Testis (tissue), 3 donors: ENCODE results near the gene AADAT. TPM values are rescaled to one million over a fixed set of nuclear protein-coding genes. Genes with fewer than 3 reads are reported as not detected.
A peak's percentile ranks its signal among the peaks of the same experiment; 100 is the strongest.
"Not testable (repeated sequence)": the region's sequence is repeated elsewhere in the genome, so short reads cannot be mapped to it uniquely, and the experiment has no call there.

Experiments
- DNase-seq: peaks from one replicate; pipeline ENCODE4 v3.0.0-alpha.2; 2019
- H3K27ac ChIP-seq, 2 donors: fragments of 200-600 bp; sonication (generic); one replicate each; pipeline ENCODE4 v1.5.1; 2019
- H3K27me3 ChIP-seq: fragments of 200-600 bp; sonication (generic); one replicate; pipeline ENCODE4 v1.5.1; 2019
- H3K36me3 ChIP-seq: fragments of 200-600 bp; sonication (generic); one replicate; pipeline ENCODE4 v1.5.1; 2017; ENCODE audit warnings: low read depth; ENCODE audit errors: missing control alignments
- H3K4me1 ChIP-seq: fragments of 200-600 bp; sonication (generic); one replicate; pipeline ENCODE4 v1.5.1; 2019
- H3K4me3 ChIP-seq, 2 donors: fragments of 200-600 bp; sonication (generic); one replicate each; pipeline ENCODE4 v1.5.1; 2017 to 2019
- H3K9me3 ChIP-seq: fragments of 200-600 bp; sonication (generic); one replicate; pipeline ENCODE4 v1.5.1; 2017
- CTCF ChIP-seq, 3 experiments: fragments of 450-650 bp in 2 of 3; fragments of 200-600 bp in 1 of 3; sonication (generic) in 1 of 3; IDR thresholded peaks; one replicate each; pipeline ENCODE4 v1.5.1; 2016 to 2019; ENCODE audit warnings: antibody characterized with exemption in 3 of 3, mild to moderate bottlenecking in 2 of 3, moderate library complexity in 1 of 3
- POLR2A ChIP-seq: fragments of 450-650 bp; IDR thresholded peaks from one replicate; pipeline ENCODE4 v1.6.1; 2017; ENCODE audit warnings: antibody characterized with exemption, mild to moderate bottlenecking, moderate library complexity
- WGBS, 2 donors: methylation state at CpG; one replicate each; pipeline ENCODE4 v1.1.5; 2018; 5-methylcytosine and 5-hydroxymethylcytosine counted together
- intact Hi-C: fragments of 100-400 bp; cut with DNase I; formaldehyde crosslinking; loops from one replicate; pipeline ENCODE4 v1.15.1; 2023; ENCODE audit warnings: low total_unique reads
- polyA plus RNA-seq: library from polyadenylated mRNA; stranded (reverse); fragments of 350-450 nt; fragmentation: Illumina TruSeq; extraction: RNeasy Lipid Tissue Mini Kit (QIAGEN cat#74804); gene quantifications from one replicate; pipeline ENCODE4 v1.2.3, GENCODE V29; 2014; ENCODE audit warnings: low read depth, low replicate concordance; ENCODE audit not compliant: insufficient read depth
- total RNA-seq, 2 donors: library from RNA; depleted of rRNA; stranded (reverse); fragments of >200 nt; gene quantifications; one replicate each; pipeline ENCODE4 v1.2.3, GENCODE V29; 2016

The AADAT gene
- total and polyA plus RNA-seq, 3 donors from 2014 or later: 9.3 to 29.4 (median 10.7) TPM

- WGBS, 2 donors: 59 to 72% methylated on average over 5 of the region's 5 CpGs
- Histone ChIP-seq H3K27me3 (no peaks in the 10 kb centered on the region), H3K36me3 (no peaks in the 10 kb centered on the region), H3K27ac (no peak overlapping the region), H3K4me3 (no peak overlapping the region), H3K9me3 (no peaks in the 10 kb centered on the region), H3K4me1 (no peaks in the 10 kb centered on the region)
- no peak for DNase-seq
- no peak for TF ChIP-seq POLR2A
- no peak for TF ChIP-seq CTCF (IDR thresholded peaks at IDR 0.05)
- intact Hi-C loops: loop anchor here (5.0 kb wide), 1 partner anchor 241 kb away; no protein-coding TSS in a partner anchor
Measured at GRCh38 chr4:170052919-170053318, 36.8 kb downstream of the AADAT start.

GRCh38 chr4:170051402-170051801 is 38.4 kb downstream of the AADAT start:
- Histone ChIP-seq H3K9me3 (no peaks in the 10 kb centered on the region), H3K4me1 (no peaks in the 10 kb centered on the region), H3K4me3 (no peak overlapping the region), H3K36me3 (no peaks in the 10 kb centered on the region), H3K27ac (no peak overlapping the region), H3K27me3 (no peaks in the 10 kb centered on the region)
- TF ChIP-seq POLR2A: no peak
- TF ChIP-seq CTCF (IDR thresholded peaks at IDR 0.05): no peak
- WGBS, 2 donors: 89 to 95% methylated on average over 2 of the region's 2 CpGs
- no peak for DNase-seq
- intact Hi-C loops: loop anchor here (5.0 kb wide), 1 partner anchor 239 kb away; no protein-coding TSS in a partner anchor

- intact Hi-C loops: loop anchor here (5.0 kb wide), 1 partner anchor 237 kb away; no protein-coding TSS in a partner anchor
- no peak for DNase-seq
Measured at GRCh38 chr4:170049766-170050165, 40.0 kb downstream of the AADAT start.

GRCh38 chr4:170047771-170048354 is 41.9 kb downstream of the AADAT start:
- peak; percentile 76 to 80 (median 80) for TF ChIP-seq CTCF (IDR thresholded peaks at IDR 0.05)
- no peak for TF ChIP-seq POLR2A
- Histone ChIP-seq H3K27me3 (no peaks in the 10 kb centered on the region), H3K4me1 (no peaks in the 10 kb centered on the region), H3K4me3 (no peak overlapping the region), H3K9me3 (no peaks in the 10 kb centered on the region), H3K36me3 (no peaks in the 10 kb centered on the region), H3K27ac (no peak overlapping the region)
- DNase-seq: peak; percentile 76
- intact Hi-C loops: no loop called here
- 23 to 27% methylated on average over 4 of the region's 4 CpGs for WGBS, 2 donors

More at GRCh38 chr4:170049766-170050165, 40.0 kb downstream of the AADAT start:
- Histone ChIP-seq H3K4me1 (no peaks in the 10 kb centered on the region), H3K27ac (no peak overlapping the region), H3K4me3 (no peak overlapping the region), H3K36me3 (no peaks in the 10 kb centered on the region), H3K27me3 (no peaks in the 10 kb centered on the region), H3K9me3 (no peaks in the 10 kb centered on the region)
- 80 to 82% methylated on average over 6 of the region's 6 CpGs for WGBS, 2 donors
- TF ChIP-seq CTCF (IDR thresholded peaks at IDR 0.05): no peak
- TF ChIP-seq POLR2A: no peak

- intact Hi-C loops, H3K36me3 ChIP-seq, H3K9me3 ChIP-seq, DNase-seq, H3K27ac ChIP-seq, H3K27me3 ChIP-seq, H3K4me1 ChIP-seq: not testable (repeated sequence)
- H3K4me3 ChIP-seq: peak overlapping the region; percentile 26 to 32
- 50 to 92% methylated on average over 2 to 23 of the region's 24 CpGs for WGBS, 2 donors
Measured at GRCh38 chr4:170046156-170046555, 43.6 kb downstream of the AADAT start.
